DND-41 (cell line): Measurements from ENCODE around the gene DPYD.

Experiments
- EZH2 ChIP-seq: IDR thresholded peaks from 3 replicates; pipeline ENCODE4 v1.6.1; 2012; ENCODE audit warnings: borderline replicate concordance, low read depth, mild to moderate bottlenecking, moderate library complexity, low read length, inconsistent platforms; ENCODE audit not compliant: severe bottlenecking
- TF ChIP-seq, protein P1 (sequence below): IDR thresholded peaks from 2 replicates; pipeline ENCODE4 v1.5.1; 2012; ENCODE audit warnings: borderline replicate concordance, low read length, moderate library complexity, mild to moderate bottlenecking; ENCODE audit not compliant: poor library complexity, severe bottlenecking; ENCODE audit errors: extremely low read depth

DNA sequence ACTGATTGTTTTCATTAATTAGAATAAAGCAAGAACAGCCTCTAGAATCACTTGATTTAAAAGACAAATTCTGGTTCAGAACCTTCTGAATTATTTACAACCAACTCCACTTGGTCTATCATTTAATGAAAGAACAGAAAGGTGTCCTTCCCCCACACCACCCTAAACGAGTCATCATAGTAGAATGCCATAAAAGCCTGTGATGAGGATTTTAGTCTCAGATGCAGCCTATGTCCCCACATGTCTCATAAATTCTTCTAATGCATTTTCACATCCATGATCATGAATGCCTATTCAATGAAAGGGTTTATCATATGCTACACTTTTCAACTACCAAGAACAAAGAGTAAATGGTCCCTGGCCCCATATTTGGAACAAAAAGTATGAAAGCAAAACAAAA lies 508.1 kb downstream of the DPYD start:
- TF ChIP-seq, protein P1, sequence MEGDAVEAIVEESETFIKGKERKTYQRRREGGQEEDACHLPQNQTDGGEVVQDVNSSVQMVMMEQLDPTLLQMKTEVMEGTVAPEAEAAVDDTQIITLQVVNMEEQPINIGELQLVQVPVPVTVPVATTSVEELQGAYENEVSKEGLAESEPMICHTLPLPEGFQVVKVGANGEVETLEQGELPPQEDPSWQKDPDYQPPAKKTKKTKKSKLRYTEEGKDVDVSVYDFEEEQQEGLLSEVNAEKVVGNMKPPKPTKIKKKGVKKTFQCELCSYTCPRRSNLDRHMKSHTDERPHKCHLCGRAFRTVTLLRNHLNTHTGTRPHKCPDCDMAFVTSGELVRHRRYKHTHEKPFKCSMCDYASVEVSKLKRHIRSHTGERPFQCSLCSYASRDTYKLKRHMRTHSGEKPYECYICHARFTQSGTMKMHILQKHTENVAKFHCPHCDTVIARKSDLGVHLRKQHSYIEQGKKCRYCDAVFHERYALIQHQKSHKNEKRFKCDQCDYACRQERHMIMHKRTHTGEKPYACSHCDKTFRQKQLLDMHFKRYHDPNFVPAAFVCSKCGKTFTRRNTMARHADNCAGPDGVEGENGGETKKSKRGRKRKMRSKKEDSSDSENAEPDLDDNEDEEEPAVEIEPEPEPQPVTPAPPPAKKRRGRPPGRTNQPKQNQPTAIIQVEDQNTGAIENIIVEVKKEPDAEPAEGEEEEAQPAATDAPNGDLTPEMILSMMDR: no peak
- no peak for TF ChIP-seq EZH2
